PC-9 (cell line): ENCODE measurements around the gene HNRNPM.

Experiments
- EZH2 ChIP-seq: fragments of 200-600 bp; sonication (generic); IDR thresholded peaks from 2 replicates; pipeline ENCODE4 v1.8.0; 2017; ENCODE audit warnings: antibody characterized with exemption, low read depth
- TF ChIP-seq, protein P1 (sequence below): fragments of 200-600 bp; sonication (generic); conservative IDR thresholded peaks from 2 replicates; pipeline ENCODE4 v1.6.1; 2017; ENCODE audit warnings: mixed run types, antibody characterized with exemption, mild to moderate bottlenecking, moderate library complexity

DNA sequence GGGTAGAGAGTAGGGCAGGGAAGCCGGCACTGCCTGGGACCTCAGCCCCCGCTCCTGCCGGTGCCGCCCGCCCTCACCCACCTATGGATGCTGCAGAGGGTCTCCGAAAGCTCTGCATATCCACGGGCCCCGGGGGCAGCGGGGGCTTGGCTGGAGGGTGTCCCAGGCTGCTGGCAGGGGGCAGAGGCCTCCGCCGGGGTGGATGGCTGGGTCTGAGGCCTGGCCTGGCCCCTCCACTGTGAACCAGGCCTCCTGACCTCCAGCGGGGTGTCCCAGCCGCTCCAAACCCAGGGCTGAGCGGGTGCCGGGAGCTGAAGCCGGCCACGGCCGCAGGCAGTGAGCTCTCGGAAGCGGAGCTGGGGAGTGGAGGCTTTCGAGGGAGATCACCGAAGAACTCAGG is 53.5 kb downstream of the HNRNPM start:
- TF ChIP-seq, protein P1, sequence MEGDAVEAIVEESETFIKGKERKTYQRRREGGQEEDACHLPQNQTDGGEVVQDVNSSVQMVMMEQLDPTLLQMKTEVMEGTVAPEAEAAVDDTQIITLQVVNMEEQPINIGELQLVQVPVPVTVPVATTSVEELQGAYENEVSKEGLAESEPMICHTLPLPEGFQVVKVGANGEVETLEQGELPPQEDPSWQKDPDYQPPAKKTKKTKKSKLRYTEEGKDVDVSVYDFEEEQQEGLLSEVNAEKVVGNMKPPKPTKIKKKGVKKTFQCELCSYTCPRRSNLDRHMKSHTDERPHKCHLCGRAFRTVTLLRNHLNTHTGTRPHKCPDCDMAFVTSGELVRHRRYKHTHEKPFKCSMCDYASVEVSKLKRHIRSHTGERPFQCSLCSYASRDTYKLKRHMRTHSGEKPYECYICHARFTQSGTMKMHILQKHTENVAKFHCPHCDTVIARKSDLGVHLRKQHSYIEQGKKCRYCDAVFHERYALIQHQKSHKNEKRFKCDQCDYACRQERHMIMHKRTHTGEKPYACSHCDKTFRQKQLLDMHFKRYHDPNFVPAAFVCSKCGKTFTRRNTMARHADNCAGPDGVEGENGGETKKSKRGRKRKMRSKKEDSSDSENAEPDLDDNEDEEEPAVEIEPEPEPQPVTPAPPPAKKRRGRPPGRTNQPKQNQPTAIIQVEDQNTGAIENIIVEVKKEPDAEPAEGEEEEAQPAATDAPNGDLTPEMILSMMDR: no peak
- TF ChIP-seq EZH2: no peak
